ENCODE data around the gene CCDC30. TPM values are rescaled to one million over a fixed set of nuclear protein-coding genes. Genes with fewer than 3 reads are reported as not detected.

Gene CCDC30
- total RNA-seq, result 1 to 10 TPM; 1.1 to 2.7 (median 2.5) TPM

DNA sequence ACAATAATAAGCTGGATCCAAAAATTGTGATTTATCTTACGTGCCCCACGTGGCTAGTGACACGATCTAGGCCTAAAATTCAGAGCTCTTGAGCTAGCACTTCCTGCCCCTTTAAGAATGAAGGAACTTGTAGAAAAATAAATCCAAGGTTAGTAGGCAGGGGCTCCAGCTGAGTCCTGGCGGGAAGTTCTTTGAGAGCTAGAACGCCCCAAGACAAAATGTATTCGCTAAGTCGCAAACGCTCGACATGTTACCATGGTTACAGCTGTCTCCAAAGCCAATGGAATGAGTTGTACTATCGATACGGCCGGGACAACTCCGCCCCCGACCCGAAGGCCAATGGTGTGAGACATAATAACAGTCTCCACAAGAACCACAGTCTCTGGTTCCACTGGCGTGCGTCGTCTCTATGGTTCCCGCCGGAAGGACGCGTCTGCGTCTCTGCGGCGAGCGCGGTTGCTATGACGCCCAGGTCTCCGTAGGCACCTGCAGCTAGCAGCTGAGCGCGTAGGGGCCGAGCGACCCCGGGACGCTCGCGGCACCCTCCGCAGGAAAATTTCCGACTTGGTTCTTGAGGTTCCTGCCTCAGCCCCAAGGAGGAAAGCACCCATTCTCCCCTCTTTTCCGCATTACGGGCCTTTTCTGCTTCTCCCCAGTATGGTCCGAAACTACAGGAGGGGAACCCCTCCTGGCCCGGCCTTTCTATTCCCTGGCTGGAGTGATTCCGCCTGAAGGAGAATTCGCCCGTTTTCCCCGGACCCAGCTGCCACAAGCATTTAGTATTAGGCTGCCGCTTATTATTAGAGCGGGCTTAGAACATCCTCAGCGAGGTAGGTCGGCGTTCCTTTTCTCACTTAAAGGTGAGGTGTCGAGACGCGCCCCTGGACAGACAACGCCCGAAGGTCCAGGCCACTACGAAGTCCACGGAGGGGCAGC lies at the start of gene CCDC30:
Gene CCDC30, plus strand, starts transcription at position 459 of the 936 bp plus-strand sequence. CDS start 17,266 bp downstream, outside the sequence.
- ATAC-seq, result peak; percentile 100
- H3K9me3 ChIP-seq, result no peaks in the 10 kb centered on the region
- H3K27ac ChIP-seq, result peak within 1 kb of the TSS in 3 of 4 donors; percentile 39 to 66 (median 64)
- peaks cover 0 to 24% (median 4%) of the 10 kb centered on the region in 3 donors for H3K4me1 ChIP-seq
- WGBS, 2 donors (ENCODE audit: low coverage in 1 of 2), result 1% methylated on average over 18 to 31 of the region's 59 CpGs
- TF ChIP-seq EP300 (IDR thresholded peaks at IDR 0.05), result no peak
- TF ChIP-seq POLR2AphosphoS5 (IDR thresholded peaks at IDR 0.05), result peak; percentile 56
- H3K27me3 ChIP-seq, result no peaks in the 10 kb centered on the region
- peak within 1 kb of the TSS; percentile 46 to 76 for H3K4me3 ChIP-seq
- H3K36me3 ChIP-seq, result peaks cover 0 to 34% of the 10 kb centered on the region in 2 donors

DNA sequence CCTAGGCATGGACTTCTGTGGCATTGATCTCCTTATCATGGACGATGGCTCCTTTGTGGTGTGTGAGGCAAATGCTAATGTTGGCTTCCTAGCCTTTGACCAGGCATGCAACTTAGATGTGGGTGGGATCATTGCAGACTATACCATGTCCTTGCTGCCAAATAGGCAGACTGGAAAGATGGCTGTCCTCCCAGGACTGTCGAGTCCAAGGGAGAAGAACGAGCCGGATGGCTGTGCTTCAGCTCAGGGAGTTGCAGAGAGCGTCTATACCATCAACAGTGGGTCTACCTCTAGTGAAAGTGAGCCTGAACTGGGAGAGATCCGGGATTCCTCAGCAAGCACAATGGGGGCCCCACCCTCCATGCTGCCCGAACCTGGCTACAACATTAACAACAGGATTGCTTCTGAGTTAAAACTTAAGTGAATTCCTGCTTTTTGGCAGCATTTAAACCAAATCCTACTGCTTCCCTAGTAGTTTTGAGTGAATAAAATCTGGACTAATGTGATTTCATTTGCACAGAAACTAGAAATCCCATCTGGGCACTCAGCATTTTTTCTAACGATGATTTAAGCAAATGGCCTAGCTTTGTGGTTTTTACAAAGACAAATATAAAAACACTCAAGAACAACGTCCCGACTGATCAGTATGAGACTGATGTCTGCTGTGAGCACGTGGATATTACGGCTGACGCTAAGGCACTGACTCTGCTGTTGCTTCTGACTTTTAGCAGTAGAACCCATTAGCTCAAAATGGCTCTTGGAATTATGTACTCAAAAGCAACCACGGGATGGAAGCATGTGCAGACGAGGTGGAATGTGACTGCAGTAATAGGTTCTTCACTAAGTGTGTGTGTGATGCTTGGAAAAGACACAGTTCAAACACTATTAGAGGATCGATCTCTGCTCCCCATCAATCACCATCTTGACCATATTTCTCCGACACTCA lies 48.3 kb upstream of the CCDC30 start:
- no peak for ATAC-seq
- Histone ChIP-seq H3K36me3 (peaks cover 0 to 21% of the 10 kb centered on the region in 2 donors), H3K27me3 (no peaks in the 10 kb centered on the region), H3K4me3 (no peak overlapping the region), H3K4me1 (peaks cover 0 to 11% (median 0%) of the 10 kb centered on the region in 3 donors), H3K27ac (no peak overlapping the region), H3K9me3 (no peaks in the 10 kb centered on the region)
- TF ChIP-seq EP300 (IDR thresholded peaks at IDR 0.05) (no peak), POLR2A (IDR thresholded peaks at IDR 0.05) (no peak), POLR2AphosphoS5 (IDR thresholded peaks at IDR 0.05) (no peak), CTCF (IDR thresholded peaks at IDR 0.05) (no peak)
- 88 to 92% methylated on average over 13 to 14 of the region's 17 CpGs for WGBS, 2 donors (ENCODE audit: low coverage in 1 of 2)

- Histone ChIP-seq H3K27ac (no peak overlapping the region), H3K9me3 (no peaks in the 10 kb centered on the region), H3K27me3 (no peaks in the 10 kb centered on the region), H3K4me3 (no peak overlapping the region), H3K36me3 (peaks cover 0 to 9% of the 10 kb centered on the region in 2 donors), H3K4me1 (peaks cover 2 to 35% (median 11%) of the 10 kb centered on the region in 3 donors)
- 10 to 72% methylated on average over 2 to 3 of the region's 3 CpGs for whole genome bisulfite sequencing, 2 donors (ENCODE audit: low coverage in 1 of 2)
- no peak for TF ChIP-seq POLR2AphosphoS5 (IDR thresholded peaks at IDR 0.05)
- no peak for TF ChIP-seq EP300 (IDR thresholded peaks at IDR 0.05)
- TF ChIP-seq POLR2A (IDR thresholded peaks at IDR 0.05), result no peak
- ATAC-seq, result no peak
Measured at GRCh38 chr1:42417166-42417565, 45.9 kb upstream of the CCDC30 start.

DNA sequence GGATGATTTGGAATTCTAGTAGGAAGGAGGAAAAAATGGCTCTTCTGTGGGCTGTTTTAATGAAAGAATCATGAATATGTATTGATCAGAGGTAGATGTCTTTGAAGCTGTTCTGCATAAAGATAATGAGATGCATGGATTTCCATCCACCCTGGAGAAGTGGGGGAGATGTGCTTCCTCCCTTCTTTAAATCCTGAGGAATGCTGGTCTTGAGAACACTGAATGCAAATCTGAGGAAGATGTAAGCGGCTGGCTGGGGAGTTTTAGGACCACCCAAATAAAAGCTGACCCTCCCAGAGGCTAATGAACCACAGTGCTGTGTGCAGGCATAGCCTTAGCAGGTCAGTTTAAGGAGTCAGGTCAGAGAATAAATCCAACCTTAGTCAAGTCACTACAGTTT lies 44.6 kb upstream of the CCDC30 start:
- ATAC-seq, result no peak
- TF ChIP-seq POLR2A (IDR thresholded peaks at IDR 0.05) (no peak), CTCF (IDR thresholded peaks at IDR 0.05) (no peak), EP300 (IDR thresholded peaks at IDR 0.05) (no peak), POLR2AphosphoS5 (IDR thresholded peaks at IDR 0.05) (no peak)
- H3K27me3 ChIP-seq, result no peaks in the 10 kb centered on the region
- peaks cover 2 to 42% (median 11%) of the 10 kb centered on the region in 3 donors for H3K4me1 ChIP-seq
- H3K4me3 ChIP-seq, result no peak overlapping the region
- H3K9me3 ChIP-seq, result no peaks in the 10 kb centered on the region
- H3K36me3 ChIP-seq, result peaks cover 0 to 9% of the 10 kb centered on the region in 2 donors
- H3K27ac ChIP-seq, result peak overlapping the region in 1 of 4 donors; percentile 80
- 100% methylated on average over 1 of the region's 1 CpG for WGBS, 2 donors (ENCODE audit: low coverage in 1 of 2)

DNA sequence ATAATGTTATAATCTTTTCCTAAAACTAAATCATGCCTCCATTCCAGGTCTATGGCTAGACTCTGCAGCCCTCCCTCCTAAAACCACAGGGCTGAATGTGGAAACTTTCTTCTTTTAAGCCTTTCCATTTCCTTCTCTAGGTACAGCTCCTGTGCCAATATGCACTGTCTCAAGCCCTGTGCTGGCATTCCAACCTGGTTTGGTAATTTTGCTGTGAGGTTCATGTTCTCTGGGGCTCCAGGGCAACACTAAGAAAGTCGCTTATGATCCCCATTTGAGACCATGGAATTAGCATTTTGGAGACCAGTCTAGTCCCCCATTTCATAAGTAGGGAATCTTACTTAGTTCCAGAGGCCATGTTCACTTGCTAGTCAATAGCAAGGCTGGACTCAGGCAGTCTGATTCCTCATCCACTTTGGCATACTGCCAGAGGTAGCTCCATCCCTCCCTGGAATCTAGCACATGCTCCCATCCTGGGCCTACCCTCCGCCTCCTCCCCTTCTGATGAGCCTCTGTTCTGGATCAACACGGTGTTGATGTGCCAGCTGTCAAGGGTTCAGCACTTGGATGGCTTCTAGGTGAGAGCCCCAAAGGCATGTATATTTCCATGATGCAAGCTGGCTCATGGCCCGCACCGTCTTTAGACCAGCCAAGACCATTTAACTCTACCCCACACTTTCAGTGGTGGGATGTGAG lies 43.8 kb upstream of the CCDC30 start:
- Histone ChIP-seq H3K4me1 (peaks cover 2 to 42% (median 11%) of the 10 kb centered on the region in 3 donors), H3K4me3 (no peak overlapping the region), H3K27me3 (no peaks in the 10 kb centered on the region), H3K36me3 (peaks cover 0 to 8% of the 10 kb centered on the region in 2 donors), H3K9me3 (no peaks in the 10 kb centered on the region), H3K27ac (peak overlapping the region in 3 of 4 donors; percentile 18 to 80 (median 64))
- ATAC-seq, result peak; percentile 80
- WGBS, 2 donors (ENCODE audit: low coverage in 1 of 2), result 39 to 50% methylated on average over 1 to 3 of the region's 5 CpGs
- peak; percentile 71 for TF ChIP-seq POLR2AphosphoS5 (IDR thresholded peaks at IDR 0.05)
- TF ChIP-seq EP300 (IDR thresholded peaks at IDR 0.05), result no peak
- no peak for TF ChIP-seq POLR2A (IDR thresholded peaks at IDR 0.05)
